Dendritic cell treated with granulocyte-macrophage colony-stimulating factor and Interleukin-4, amounts not matched to agents 40 ng/mL and 50 ng/mL, for 4 days (primary cell): ENCODE measurements around the gene FBLN1.

Source experiments
- H3K27ac Mint-ChIP-seq: one replicate; pipeline ENCODE4 v1.8.0; 2022; ENCODE audit warnings: mild to moderate bottlenecking, mixed read lengths
- H3K27me3 Mint-ChIP-seq: one replicate; pipeline ENCODE4 v1.8.0; 2022; ENCODE audit warnings: mild to moderate bottlenecking, mixed read lengths
- H3K36me3 Mint-ChIP-seq: one replicate; pipeline ENCODE4 v1.8.0; 2022; ENCODE audit warnings: low read depth, mixed read lengths
- H3K4me1 Mint-ChIP-seq: one replicate; pipeline ENCODE4 v1.8.0; 2022; ENCODE audit warnings: low read depth, mixed read lengths
- H3K4me3 Mint-ChIP-seq: one replicate; pipeline ENCODE4 v1.8.0; 2022; ENCODE audit warnings: mild to moderate bottlenecking, moderate library complexity, mixed read lengths
- H3K9me3 Mint-ChIP-seq: one replicate; pipeline ENCODE4 v1.8.0; 2022; ENCODE audit warnings: mixed read lengths
- intact Hi-C: fragments of 100-400 bp; cut with micrococcal nuclease; formaldehyde crosslinking; loops from one replicate; pipeline ENCODE4 v1.15.0; 2022

FBLN1 gene

GRCh38 chr22:45503816-45504372, 1.2 kb downstream of the FBLN1 start:
- Mint-ChIP-seq H3K36me3 (no peaks in the 10 kb centered on the region), H3K4me1 (peaks cover 19% of the 10 kb centered on the region), H3K4me3 (no peak overlapping the region), H3K27me3 (peaks cover 68% of the 10 kb centered on the region), H3K9me3 (no peaks in the 10 kb centered on the region), H3K27ac (no peak overlapping the region)
- intact Hi-C loops, result no loop called here

GRCh38 chr22:45504373-45505341, 2.0 kb downstream of the FBLN1 start:
- Mint-ChIP-seq H3K36me3 (no peaks in the 10 kb centered on the region), H3K4me1 (peaks cover 18% of the 10 kb centered on the region), H3K27ac (no peak overlapping the region), H3K9me3 (no peaks in the 10 kb centered on the region), H3K4me3 (no peak overlapping the region), H3K27me3 (peaks cover 69% of the 10 kb centered on the region)
- intact Hi-C loops, result no loop called here

- Mint-ChIP-seq H3K27ac (no peak overlapping the region), H3K4me1 (peaks cover 15% of the 10 kb centered on the region), H3K4me3 (no peak overlapping the region), H3K27me3 (peaks cover 54% of the 10 kb centered on the region), H3K9me3 (no peaks in the 10 kb centered on the region), H3K36me3 (no peaks in the 10 kb centered on the region)
- intact Hi-C loops, result no loop called here
These were observed 3.5 kb downstream of the FBLN1 start for GRCh38 chr22:45505991-45506747.

- H3K27ac Mint-ChIP-seq, result no peak overlapping the region
- H3K27me3 Mint-ChIP-seq, result peaks cover 48% of the 10 kb centered on the region
- H3K4me1 Mint-ChIP-seq, result peaks cover 15% of the 10 kb centered on the region
- intact Hi-C loops, result no loop called here
- no peak overlapping the region for H3K4me3 Mint-ChIP-seq
- H3K36me3 Mint-ChIP-seq, result no peaks in the 10 kb centered on the region
- no peaks in the 10 kb centered on the region for H3K9me3 Mint-ChIP-seq
These were observed 4.2 kb downstream of the FBLN1 start for GRCh38 chr22:45506816-45507360.

GRCh38 chr22:45507798-45508197, 5.1 kb downstream of the FBLN1 start:
- Mint-ChIP-seq H3K4me3 (no peak overlapping the region), H3K4me1 (peaks cover 15% of the 10 kb centered on the region), H3K27me3 (peaks cover 44% of the 10 kb centered on the region), H3K36me3 (no peaks in the 10 kb centered on the region), H3K27ac (no peak overlapping the region), H3K9me3 (no peaks in the 10 kb centered on the region)
- intact Hi-C loops, result no loop called here

GRCh38 chr22:45508814-45509213, 6.1 kb downstream of the FBLN1 start:
- Mint-ChIP-seq H3K36me3 (no peaks in the 10 kb centered on the region), H3K4me1 (peaks cover 15% of the 10 kb centered on the region), H3K27me3 (peaks cover 36% of the 10 kb centered on the region), H3K4me3 (no peak overlapping the region), H3K27ac (no peak overlapping the region), H3K9me3 (no peaks in the 10 kb centered on the region)
- intact Hi-C loops, result no loop called here

- Mint-ChIP-seq H3K36me3 (no peaks in the 10 kb centered on the region), H3K4me3 (no peak overlapping the region), H3K27ac (no peak overlapping the region), H3K27me3 (peaks cover 19% of the 10 kb centered on the region), H3K4me1 (no peaks in the 10 kb centered on the region), H3K9me3 (no peaks in the 10 kb centered on the region)
- intact Hi-C loops, result no loop called here
These were observed 7.9 kb downstream of the FBLN1 start for GRCh38 chr22:45510376-45511232.

- no peak overlapping the region for H3K27ac Mint-ChIP-seq
- H3K9me3 Mint-ChIP-seq, result no peaks in the 10 kb centered on the region
- no peaks in the 10 kb centered on the region for H3K4me1 Mint-ChIP-seq
- intact Hi-C loops, result no loop called here
- no peaks in the 10 kb centered on the region for H3K36me3 Mint-ChIP-seq
- H3K27me3 Mint-ChIP-seq, result peaks cover 15% of the 10 kb centered on the region
- no peak overlapping the region for H3K4me3 Mint-ChIP-seq
These were observed 9.2 kb downstream of the FBLN1 start for GRCh38 chr22:45511847-45512261.

- Mint-ChIP-seq H3K36me3 (no peaks in the 10 kb centered on the region), H3K4me3 (no peak overlapping the region), H3K27me3 (peaks cover 13% of the 10 kb centered on the region), H3K27ac (no peak overlapping the region), H3K4me1 (no peaks in the 10 kb centered on the region), H3K9me3 (no peaks in the 10 kb centered on the region)
- intact Hi-C loops, result no loop called here
These were observed 9.7 kb downstream of the FBLN1 start for GRCh38 chr22:45512363-45512762.

GRCh38 chr22:45515676-45516075, 13.0 kb downstream of the FBLN1 start:
- Mint-ChIP-seq H3K9me3 (no peaks in the 10 kb centered on the region), H3K27me3 (peaks cover 8% of the 10 kb centered on the region), H3K4me3 (no peak overlapping the region), H3K27ac (no peak overlapping the region), H3K4me1 (no peaks in the 10 kb centered on the region), H3K36me3 (no peaks in the 10 kb centered on the region)
- intact Hi-C loops, result no loop called here

- Mint-ChIP-seq H3K4me3 (no peak overlapping the region), H3K36me3 (no peaks in the 10 kb centered on the region), H3K9me3 (no peaks in the 10 kb centered on the region), H3K27me3 (peaks cover 8% of the 10 kb centered on the region), H3K4me1 (no peaks in the 10 kb centered on the region), H3K27ac (no peak overlapping the region)
- intact Hi-C loops, result no loop called here
These were observed 13.5 kb downstream of the FBLN1 start for GRCh38 chr22:45516163-45516562.

- H3K27me3 Mint-ChIP-seq, result peaks cover 8% of the 10 kb centered on the region
- H3K4me3 Mint-ChIP-seq, result no peak overlapping the region
- no peaks in the 10 kb centered on the region for H3K36me3 Mint-ChIP-seq
- no peak overlapping the region for H3K27ac Mint-ChIP-seq
- no peaks in the 10 kb centered on the region for H3K9me3 Mint-ChIP-seq
- intact Hi-C loops, result no loop called here
- H3K4me1 Mint-ChIP-seq, result no peaks in the 10 kb centered on the region
These were observed 14.4 kb downstream of the FBLN1 start for GRCh38 chr22:45516923-45517675.

GRCh38 chr22:45518136-45518535, 15.5 kb downstream of the FBLN1 start:
- peaks cover 8% of the 10 kb centered on the region for H3K27me3 Mint-ChIP-seq
- no peaks in the 10 kb centered on the region for H3K4me1 Mint-ChIP-seq
- no peaks in the 10 kb centered on the region for H3K9me3 Mint-ChIP-seq
- H3K27ac Mint-ChIP-seq, result no peak overlapping the region
- no peaks in the 10 kb centered on the region for H3K36me3 Mint-ChIP-seq
- intact Hi-C loops, result no loop called here
- H3K4me3 Mint-ChIP-seq, result no peak overlapping the region
